GM10266 (cell line): Measurements from ENCODE around the gene RASSF4.

Experiments used
- DNase-seq: peaks from one replicate; pipeline ENCODE4 v3.0.0; 2012; ENCODE audit errors: extremely low spot score
- TF ChIP-seq, protein P1 (sequence below): IDR thresholded peaks from 2 replicates; pipeline ENCODE4 v1.5.1; 2012; ENCODE audit warnings: mild to moderate bottlenecking, low read depth; ENCODE audit not compliant: control insufficient read depth, insufficient read depth; ENCODE audit errors: missing control alignments

Gene RASSF4

DNA sequence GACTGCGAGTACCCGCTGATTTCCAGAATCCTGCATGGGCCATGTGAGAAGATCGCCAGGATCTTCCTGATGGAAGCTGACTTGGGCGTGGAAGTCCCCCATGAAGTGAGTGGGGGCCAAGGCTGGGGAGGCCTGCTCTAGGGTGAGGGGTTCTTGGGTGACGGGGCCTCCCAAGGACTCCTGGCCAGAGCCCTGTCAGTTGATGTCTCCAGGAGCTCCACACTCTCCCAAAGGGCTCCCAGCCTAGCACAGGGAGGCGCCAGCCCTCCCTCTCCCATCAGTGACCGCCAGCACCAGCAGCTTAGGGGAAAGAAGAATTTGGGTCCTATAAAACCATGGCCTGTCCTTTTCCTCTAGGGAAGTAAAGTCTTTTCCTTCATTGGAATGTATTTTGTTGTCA is 31.4 kb downstream of the RASSF4 start:
- no peak for DNase-seq
- TF ChIP-seq, protein P1, sequence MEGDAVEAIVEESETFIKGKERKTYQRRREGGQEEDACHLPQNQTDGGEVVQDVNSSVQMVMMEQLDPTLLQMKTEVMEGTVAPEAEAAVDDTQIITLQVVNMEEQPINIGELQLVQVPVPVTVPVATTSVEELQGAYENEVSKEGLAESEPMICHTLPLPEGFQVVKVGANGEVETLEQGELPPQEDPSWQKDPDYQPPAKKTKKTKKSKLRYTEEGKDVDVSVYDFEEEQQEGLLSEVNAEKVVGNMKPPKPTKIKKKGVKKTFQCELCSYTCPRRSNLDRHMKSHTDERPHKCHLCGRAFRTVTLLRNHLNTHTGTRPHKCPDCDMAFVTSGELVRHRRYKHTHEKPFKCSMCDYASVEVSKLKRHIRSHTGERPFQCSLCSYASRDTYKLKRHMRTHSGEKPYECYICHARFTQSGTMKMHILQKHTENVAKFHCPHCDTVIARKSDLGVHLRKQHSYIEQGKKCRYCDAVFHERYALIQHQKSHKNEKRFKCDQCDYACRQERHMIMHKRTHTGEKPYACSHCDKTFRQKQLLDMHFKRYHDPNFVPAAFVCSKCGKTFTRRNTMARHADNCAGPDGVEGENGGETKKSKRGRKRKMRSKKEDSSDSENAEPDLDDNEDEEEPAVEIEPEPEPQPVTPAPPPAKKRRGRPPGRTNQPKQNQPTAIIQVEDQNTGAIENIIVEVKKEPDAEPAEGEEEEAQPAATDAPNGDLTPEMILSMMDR = no peak

DNA sequence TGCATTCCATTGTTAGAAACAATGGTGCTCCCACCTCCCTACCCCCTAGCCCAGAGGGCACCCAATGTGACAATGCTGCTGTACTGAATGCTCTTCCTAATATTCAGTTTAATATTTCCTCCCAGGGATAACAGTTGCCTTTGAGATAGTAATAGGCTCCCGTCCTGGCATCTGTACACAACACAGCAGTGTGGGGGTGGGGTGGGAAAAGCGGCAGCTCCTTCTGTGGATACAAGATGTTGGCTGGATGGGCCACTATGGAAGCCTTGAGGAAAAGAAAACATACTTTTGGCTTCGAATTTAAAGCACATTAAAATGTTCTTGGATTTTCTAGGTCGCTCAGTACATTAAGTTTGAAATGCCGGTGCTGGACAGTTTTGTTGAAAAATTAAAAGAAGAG is 32.0 kb downstream of the RASSF4 start:
- no peak for DNase-seq
- TF ChIP-seq, protein P1 = no peak

DNA sequence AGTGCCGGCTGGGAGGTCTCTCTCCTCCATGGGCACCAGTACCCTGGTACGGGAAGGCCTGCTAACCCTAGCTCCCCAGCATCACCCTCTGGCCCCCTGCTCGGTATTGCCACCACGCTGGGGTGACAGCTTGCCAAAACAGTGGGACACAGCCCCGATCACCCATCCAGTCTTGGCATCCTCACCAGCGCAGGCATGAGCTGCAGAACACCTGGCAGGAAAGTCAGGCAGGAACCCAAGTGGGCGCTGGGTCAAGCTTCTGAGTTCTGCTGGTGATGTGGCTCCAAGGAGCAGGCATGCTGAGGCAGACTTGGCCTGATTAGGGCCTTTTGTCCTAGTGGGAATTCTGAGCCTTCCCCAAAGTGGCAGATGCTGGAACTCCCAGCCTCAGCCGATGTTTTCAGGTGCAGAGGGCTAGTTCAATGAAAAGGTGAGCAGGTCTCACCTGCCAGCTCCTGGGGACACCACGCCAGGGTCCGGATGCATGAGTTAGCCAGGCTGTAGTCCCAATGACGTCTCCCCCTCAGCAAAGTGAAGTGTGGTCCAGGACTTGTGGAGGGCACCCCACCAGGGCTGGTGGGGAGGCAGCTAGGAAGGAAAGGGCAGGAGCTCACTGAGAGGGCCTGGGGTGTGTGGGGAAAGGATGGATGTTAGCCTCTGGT is 32.6 kb downstream of the RASSF4 start:
- TF ChIP-seq, protein P1 = no peak
- no peak for DNase-seq

DNA sequence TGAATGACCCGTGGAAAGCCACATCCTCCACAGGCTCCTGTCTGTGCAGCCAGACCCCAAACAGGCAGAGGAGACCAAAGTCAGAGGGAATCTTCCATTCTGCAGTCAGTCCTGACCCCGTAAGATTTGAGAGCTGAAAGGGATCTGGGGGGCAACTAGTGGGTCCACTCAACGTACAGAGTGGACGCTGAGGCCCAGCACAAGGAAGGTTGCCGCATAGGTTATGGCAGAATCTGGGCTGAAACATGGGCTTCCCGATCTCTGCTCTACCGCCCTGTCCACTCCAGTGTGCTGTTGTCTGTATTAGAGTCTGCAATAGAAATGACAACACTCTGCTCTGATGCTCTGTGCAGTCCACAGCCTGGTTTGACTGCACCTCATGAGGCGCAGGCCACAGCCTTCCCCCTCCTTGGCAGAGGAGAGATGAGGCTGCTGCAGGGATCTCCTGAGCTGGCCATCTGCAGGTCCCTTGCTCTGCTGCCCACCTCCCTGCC is 33.2 kb downstream of the RASSF4 start:
- DNase-seq = no peak
- TF ChIP-seq, protein P1 = no peak

DNA sequence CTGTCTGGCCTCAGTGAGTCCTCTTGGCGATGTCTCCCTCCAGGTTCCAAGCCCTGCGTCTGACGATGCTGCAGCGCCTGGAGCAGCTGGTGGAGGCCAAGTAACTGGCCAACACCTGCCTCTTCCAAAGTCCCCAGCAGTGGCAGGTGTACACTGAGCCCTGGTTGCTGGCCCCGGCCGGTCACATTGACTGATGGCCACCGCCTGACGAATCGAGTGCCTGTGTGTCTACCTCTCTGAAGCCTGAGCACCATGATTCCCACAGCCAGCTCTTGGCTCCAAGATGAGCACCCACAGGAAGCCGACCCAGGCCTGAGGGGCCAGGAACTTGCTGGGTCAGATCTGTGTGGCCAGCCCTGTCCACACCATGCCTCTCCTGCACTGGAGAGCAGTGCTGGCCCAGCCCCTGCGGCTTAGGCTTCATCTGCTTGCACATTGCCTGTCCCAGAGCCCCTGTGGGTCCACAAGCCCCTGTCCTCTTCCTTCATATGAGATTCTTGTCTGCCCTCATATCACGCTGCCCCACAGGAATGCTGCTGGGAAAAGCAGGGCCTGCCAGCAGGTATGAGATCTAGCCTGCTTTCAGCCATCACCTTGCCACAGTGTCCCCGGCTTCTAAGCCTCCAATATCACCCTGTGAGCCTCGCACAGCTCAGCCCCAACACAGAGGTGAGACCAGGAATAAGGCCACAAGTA is 33.8 kb downstream of the RASSF4 start:
- TF ChIP-seq, protein P1 = no peak

DNA sequence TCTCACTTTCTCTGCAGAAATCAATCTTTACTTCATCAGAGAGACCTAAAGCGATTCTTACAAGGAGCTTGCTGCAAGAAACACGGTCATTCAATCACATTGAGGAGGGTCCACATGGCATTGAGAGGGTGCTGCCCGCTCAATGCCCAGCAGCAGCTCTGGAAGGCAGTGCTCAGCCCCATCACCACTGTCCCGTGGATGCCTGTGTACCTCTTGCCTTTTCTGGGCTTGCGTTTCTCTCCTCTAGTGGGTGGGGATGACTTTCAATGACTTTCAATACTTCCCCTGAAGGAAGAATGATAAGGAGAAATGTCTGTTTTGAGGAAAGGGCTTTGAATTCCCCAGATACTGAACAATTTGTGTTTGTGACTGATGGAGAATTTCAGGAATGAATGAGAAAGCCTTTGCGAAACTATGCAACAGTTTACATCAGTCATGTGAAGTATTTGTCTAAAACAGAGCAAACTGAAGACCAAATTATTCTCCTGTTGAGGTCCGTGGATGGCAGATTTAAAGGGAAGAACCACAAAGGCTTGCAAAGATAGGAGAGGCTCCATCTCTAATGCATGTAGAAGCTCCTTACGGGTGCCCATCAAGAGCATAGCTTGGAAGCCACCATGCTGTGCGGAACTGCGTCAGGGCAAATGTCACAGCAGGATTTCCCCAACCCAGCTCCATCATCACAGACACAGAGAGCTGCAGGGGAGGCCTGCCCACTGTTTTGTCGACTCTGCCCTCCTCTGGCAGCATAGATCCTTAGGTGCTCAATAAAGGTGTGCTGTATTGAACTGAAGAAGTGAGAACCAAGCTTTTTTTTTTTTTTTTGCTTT is 34.5 kb downstream of the RASSF4 start:
- no peak for DNase-seq
- TF ChIP-seq, protein P1 = no peak

More for the DNA sequence above, 33.8 kb downstream of the RASSF4 start:
- DNase-seq = no peak
